ENCODE data around the gene LCP2.

Gene LCP2

GRCh38 chr5:170296036-170296934 lies 1.3 kb downstream of the LCP2 start:
- no peak for DNase-seq (ENCODE audit: low read depth)

DNA sequence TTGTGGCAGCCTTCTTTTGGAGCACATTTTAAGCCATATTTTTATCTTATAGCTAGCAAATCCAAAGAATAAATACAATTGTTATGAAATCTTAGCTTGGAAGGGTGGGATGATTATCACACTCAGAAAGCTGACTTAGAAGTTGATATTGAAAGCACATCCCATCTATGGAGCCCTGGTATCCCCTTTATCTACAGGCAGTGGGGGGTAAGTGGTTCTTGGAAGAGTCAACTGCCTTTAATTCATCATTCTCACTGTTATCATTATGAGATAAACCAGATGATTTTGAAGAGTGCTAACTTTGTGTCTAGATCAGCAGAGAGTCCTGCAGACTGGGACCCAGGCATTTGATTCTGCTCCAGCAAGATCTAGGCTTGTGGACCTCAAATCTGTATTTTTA lies 3.0 kb downstream of the LCP2 start:
- DNase-seq (ENCODE audit: low read depth): no peak

DNA sequence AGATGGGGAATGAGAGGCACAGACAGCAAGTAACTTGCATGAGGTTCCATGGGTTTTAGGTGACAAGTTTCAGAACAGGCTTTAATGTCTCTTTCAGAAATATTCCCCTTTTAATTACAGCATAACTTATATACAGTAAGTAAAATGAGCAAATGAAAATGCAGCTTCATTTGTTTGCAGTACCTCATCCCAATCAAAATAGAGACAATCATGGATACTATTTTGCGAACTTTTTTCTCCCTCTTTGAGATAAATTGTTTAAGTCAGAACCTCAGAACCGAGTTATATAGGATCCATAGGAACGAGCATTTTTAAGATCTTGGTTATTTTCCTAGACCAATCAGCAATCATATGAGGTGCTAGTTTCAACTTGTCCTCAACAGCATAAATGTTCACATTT lies 3.5 kb downstream of the LCP2 start:
- no peak for DNase-seq (ENCODE audit: low read depth)

GRCh38 chr5:170293273-170293672 lies 4.3 kb downstream of the LCP2 start:
- DNase-seq (ENCODE audit: low read depth): no peak

- DNase-seq (ENCODE audit: low read depth): no peak
Measured at GRCh38 chr5:170292179-170293104, 5.1 kb downstream of the LCP2 start.

DNA sequence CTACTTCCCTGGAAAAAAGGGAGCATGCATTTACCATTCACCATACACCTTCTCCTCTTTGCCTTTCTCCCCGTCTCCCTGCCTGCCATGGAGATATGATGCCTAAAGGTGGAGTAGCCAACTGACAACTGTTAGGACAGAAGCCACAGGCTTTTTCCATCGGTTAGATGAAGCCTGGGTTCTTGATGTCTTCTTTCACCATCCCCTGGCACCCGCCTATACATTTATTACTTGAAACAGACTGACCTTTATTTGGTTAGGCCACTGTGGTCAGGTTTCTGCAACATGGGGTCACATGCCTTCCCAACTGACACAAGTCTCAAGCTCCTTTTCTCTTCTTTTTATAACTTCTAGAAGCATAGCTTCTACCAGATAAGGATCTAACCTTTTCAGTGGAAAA lies 7.1 kb downstream of the LCP2 start:
- DNase-seq (ENCODE audit: low read depth): no peak

DNA sequence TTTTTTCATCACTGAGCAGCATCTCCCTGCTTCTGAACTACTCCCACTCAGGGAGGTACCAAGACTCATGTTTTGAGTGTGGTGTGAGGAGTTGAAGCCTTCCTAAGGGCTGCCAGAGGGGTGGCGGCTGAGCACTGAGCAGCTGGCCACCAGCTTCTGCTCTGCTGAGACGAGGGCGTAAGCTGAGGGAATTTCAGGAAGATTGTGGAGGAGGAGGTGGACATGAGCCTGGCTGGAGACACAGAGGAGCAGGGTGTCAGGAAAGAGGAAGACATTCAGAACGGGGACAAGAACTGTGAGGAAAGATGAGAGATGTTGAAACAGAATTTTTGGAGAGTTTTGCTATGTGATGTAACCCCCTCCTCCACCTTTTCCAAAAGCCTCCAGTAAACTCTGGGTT lies 7.8 kb downstream of the LCP2 start:
- DNase-seq (ENCODE audit: low read depth): no peak

DNA sequence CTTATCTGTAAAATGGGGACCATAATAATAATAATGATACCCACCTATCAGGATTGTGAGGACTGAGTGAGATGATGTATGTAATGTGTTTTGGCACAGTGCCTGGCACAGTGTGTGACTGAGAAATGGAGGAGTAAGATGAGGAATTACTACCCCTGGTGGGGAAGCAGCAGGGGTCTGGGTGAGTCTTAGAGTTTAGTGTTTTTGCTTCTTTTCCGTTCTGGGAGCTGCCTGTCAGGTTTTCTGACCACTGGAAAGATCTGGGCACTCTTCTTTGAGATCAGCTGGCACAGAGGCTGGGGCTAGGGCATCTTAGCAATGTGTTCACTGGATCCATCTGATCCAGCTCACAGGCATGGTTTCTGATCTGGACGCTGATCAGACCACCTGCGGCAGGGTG lies 8.5 kb downstream of the LCP2 start:
- no peak for DNase-seq (ENCODE audit: low read depth)

DNA sequence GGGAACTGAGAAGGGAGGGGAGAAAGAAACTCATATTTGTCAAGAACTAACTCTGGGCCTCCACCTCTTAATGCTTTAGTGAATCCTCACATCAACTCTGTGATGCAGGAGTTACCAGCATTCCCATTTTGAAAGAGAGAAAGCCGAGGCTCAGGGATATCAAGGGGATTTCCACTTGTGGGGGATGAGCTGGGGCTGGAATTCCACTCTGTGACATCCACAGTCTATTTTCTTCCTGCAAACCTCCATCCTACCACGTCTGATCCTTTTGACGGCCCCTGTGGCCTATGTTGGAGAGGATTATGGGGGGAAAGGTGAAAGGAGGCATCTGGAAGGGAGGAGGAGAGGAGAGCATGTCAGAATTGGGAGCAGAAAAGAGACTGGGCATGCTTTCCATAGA lies 9.0 kb downstream of the LCP2 start:
- DNase-seq (ENCODE audit: low read depth): no peak

DNA sequence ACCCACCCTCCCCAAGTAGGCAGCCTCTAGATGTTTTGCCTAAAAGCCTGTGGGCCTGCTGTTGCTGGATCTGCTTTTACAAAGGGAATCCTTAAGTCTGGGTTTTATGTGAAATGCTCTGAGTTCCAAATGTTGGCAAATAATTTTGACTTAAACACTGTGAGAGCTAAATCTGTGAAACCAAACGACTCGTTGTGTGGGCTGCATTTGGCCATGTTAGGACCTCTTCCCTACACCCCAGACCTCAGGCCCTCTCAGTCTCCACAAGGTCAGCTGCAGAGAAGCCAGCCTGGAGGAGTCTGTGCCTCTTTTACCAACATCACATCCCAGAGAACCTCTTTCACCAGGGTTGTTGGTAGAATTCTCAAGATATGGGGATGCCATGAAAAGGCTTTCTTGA lies 9.4 kb downstream of the LCP2 start:
- no peak for DNase-seq (ENCODE audit: low read depth)

DNA sequence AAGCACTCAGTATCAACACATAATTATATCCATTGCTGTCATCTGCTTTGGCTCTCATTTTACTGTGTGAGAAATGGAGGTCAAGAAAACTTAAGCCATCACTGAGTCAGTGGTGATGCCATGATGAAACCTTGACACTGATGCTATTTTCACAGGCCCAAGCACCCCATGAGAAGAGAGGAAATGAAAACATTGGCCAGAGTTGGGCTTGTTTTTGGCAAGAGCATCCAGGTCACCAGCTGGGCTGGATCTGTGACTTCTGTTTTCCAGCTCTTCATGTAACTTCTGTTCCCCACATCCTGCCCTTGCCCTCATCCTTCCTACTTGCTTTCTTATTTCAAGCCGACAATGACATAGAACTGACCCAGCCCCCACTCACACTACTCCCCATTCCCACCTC lies 10.0 kb downstream of the LCP2 start:
- DNase-seq (ENCODE audit: low read depth): no peak

DNA sequence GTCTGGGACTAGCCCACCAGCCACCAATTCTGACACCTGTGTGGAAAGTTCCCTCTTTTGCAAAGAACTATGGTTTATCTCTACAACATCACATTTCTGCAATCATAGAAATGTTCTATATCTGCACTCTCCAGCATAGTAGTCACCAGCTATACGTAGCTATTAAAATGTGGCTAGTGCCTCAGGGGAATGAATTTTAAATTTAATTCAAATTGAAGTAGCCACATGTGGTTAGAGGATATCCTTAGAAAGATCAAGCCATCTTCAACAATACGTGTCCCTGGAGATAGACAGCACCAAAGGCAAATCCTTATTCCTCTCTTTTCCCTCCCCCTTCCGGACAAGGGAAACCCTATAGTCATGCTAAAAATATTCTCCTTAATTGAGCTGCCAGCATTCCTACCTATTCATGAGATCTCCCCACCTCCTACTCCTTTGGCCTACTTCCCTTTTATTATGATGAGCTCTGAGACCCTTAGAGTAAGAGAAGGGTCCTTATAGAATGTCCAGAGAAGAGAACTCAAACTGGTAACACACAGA lies 11.1 kb downstream of the LCP2 start:
- no peak for DNase-seq (ENCODE audit: low read depth)

GRCh38 chr5:170285181-170285580 lies 12.4 kb downstream of the LCP2 start:
- DNase-seq (ENCODE audit: low read depth): no peak

DNA sequence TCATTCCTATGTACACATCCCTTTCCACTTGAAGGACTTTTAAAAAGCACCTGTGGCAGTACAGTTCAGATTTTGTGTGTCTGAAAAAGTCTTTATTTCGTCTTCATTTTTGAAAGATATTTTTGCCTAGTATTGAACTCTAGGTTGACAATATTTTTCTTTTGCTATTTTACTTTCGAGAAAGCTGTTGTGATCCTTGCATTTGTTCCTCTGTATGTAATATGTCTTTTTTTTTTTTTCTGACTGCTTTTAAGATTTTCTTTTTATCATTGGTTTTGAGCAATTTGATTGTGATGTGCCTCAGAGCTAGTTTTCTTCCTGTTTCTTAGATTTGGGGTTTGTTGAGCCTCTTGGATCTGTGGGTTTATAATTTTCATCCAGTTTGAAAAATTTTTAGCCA lies 13.3 kb downstream of the LCP2 start:
- no peak for DNase-seq (ENCODE audit: low read depth)

GRCh38 chr5:170283296-170283695 lies 14.3 kb downstream of the LCP2 start:
- no peak for DNase-seq (ENCODE audit: low read depth)

- DNase-seq (ENCODE audit: low read depth): no peak
Measured at GRCh38 chr5:170280011-170280493, 17.5 kb downstream of the LCP2 start.

GRCh38 chr5:170279459-170279817 lies 18.1 kb downstream of the LCP2 start:
- DNase-seq (ENCODE audit: low read depth): no peak

DNA sequence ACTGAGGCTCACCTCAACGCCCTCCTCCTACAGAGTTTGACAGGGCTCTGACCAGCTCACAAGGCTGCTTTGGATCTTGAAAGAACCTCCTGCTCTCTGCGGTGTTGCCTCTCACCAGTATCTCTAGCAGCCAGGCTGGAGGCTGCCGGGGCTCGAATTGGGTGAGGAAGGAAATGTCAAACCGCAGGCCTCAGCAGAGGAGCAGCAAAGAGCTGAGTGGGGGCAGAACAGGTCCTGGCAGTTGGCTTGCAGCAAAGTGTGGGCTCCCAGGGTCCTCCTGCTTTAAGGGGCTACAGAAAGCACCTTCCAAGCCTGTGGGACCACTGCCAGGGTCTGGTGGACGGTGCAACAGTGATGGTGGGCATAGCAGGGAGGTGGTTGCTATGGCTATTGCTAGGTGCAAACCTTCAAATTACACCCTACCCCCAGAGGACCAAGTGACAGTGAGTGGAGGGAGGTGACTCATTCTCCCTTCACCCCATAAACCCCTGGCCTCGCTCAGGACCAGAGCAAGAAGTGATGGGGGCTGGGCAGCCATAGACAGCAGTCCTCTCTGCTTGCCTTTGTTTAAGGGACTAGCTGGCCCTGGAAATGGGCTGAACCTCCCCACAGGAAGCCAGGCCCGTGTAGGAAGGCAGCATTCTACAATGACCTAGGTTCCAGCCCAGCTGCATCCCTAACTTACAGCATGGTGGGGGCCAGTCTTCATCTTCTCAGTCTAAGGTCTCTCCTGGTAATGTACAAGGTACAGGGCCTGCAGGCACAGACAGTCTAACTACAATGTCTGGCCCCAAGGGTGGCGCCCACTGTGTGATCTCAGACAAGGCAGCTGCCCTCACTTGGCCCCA lies 18.7 kb downstream of the LCP2 start:
- no peak for DNase-seq (ENCODE audit: low read depth)

GRCh38 chr5:170277867-170278281 lies 19.7 kb downstream of the LCP2 start:
- DNase-seq (ENCODE audit: low read depth): no peak

GRCh38 chr5:170276140-170276539 lies 21.4 kb downstream of the LCP2 start:
- no peak for DNase-seq (ENCODE audit: low read depth)

GRCh38 chr5:170275376-170275994 lies 22.1 kb downstream of the LCP2 start:
- DNase-seq (ENCODE audit: low read depth): no peak

Measured in amniotic epithelial cell (primary cell).